Endothelial cell of umbilical vein (primary cell): ENCODE data around the gene DUSP10. TPM values are rescaled to one million over a fixed set of nuclear protein-coding genes. Genes with fewer than 3 reads are reported as not detected.

Experiments
- BruUV-seq: library from RNA; stranded (reverse); fragments of 400-500 nt; replicated peaks from 2 replicates; lab custom pipeline; 2021; lab: Mats Ljungman, UMichigan
- CTCF ChIA-PET: fragments of 300-600, 350-600 bp; sonication (Branson Sonifier 250); formaldehyde crosslinking; loops from one replicate; lab custom pipeline; 2021; ENCODE audit warnings: antibody characterized with exemption, inconsistent platforms; lab: Charles Lee
- POLR2A ChIA-PET: fragments of 300-600, 350-600 bp; sonication (Branson Sonifier 250); formaldehyde crosslinking; loops from one replicate; lab custom pipeline; 2021; ENCODE audit warnings: antibody characterized with exemption, inconsistent platforms; lab: Charles Lee
- DNase-seq: peaks from one replicate; pipeline ENCODE4 v3.0.0-alpha.2; 2011; ENCODE audit warnings: low read depth, low spot score
- FAIRE-seq: peaks from 2 replicates; lab custom pipeline; 2011; peaks lifted over from hg19 to GRCh38; lab: Jason Lieb, UNC
- H2AFZ ChIP-seq: 2 replicates; pipeline ENCODE4 v1.6.0; 2012; ENCODE audit warnings: low read depth, low read length, control low read depth, inconsistent platforms
- H3K27ac ChIP-seq: 2 replicates; pipeline ENCODE4 v1.5.1; 2011; ENCODE audit warnings: low read depth, mild to moderate bottlenecking, control low read depth, low read length, moderate library complexity; ENCODE audit not compliant: insufficient read depth
- H3K27me3 ChIP-seq, 2 experiments: 2 replicates each; pipeline versions ENCODE4 v1.6.0 to v1.6.1; 2011; ENCODE audit warnings: low read length in 2 of 2, mixed read lengths in 1 of 2; ENCODE audit not compliant: control insufficient read depth in 2 of 2, insufficient read depth in 2 of 2
- H3K36me3 ChIP-seq, 2 experiments: 2 replicates in 1 of 2; 3 replicates in 1 of 2; pipeline ENCODE4 v1.5.1; 2011; ENCODE audit warnings: low read length in 2 of 2, mild to moderate bottlenecking in 1 of 2, moderate library complexity in 1 of 2; ENCODE audit not compliant: control insufficient read depth in 2 of 2, insufficient read depth in 2 of 2; ENCODE audit errors: extremely low read depth in 1 of 2
- H3K4me1 ChIP-seq: 3 replicates; pipeline ENCODE4 v1.5.1; 2011; ENCODE audit warnings: mild to moderate bottlenecking, low read length; ENCODE audit not compliant: control insufficient read depth, insufficient read depth; ENCODE audit errors: extremely low read depth
- H3K4me2 ChIP-seq: 2 replicates; pipeline ENCODE4 v1.6.1; 2011; ENCODE audit warnings: low read length, control low read depth, mixed read lengths; ENCODE audit not compliant: insufficient read depth
- H3K4me3 ChIP-seq, 3 experiments: fragments of 200-600 bp in 1 of 3; sonication (generic), shearing (Covaris generic) in 1 of 3; replicated peaks in 1 of 3; 2 replicates each; pipeline ENCODE4 v1.5.1; 2011 to 2016; ENCODE audit warnings: control low read depth in 3 of 3, low read length in 3 of 3, mild to moderate bottlenecking in 2 of 3, inconsistent platforms in 1 of 3, low read depth in 1 of 3, moderate library complexity in 1 of 3; ENCODE audit not compliant: insufficient read depth in 1 of 3
- H3K79me2 ChIP-seq: 2 replicates; pipeline ENCODE4 v1.6.0; 2012; ENCODE audit warnings: low read length, inconsistent platforms; ENCODE audit not compliant: control insufficient read depth, insufficient read depth
- H3K9ac ChIP-seq: replicated peaks from 2 replicates; pipeline ENCODE3; 2011; ENCODE audit warnings: low read length, control low read depth; ENCODE audit not compliant: insufficient read depth; ENCODE audit errors: extremely low read depth
- H3K9me1 ChIP-seq: replicated peaks from 3 replicates; pipeline ENCODE4 v1.6.0; 2011; ENCODE audit warnings: mild to moderate bottlenecking, low read length; ENCODE audit not compliant: control insufficient read depth, insufficient read depth; ENCODE audit errors: extremely low read depth
- H3K9me3 ChIP-seq: replicated peaks from 2 replicates; pipeline ENCODE4 v1.5.1; 2012; ENCODE audit warnings: low read length, inconsistent platforms; ENCODE audit not compliant: control insufficient read depth, insufficient read depth
- H4K20me1 ChIP-seq: replicated peaks from 2 replicates; pipeline ENCODE3; 2011; ENCODE audit warnings: mild to moderate bottlenecking, low read length; ENCODE audit not compliant: control insufficient read depth, insufficient read depth; ENCODE audit errors: extremely low read depth
- EZH2 ChIP-seq: IDR thresholded peaks from 2 replicates; pipeline ENCODE4 v1.6.1; 2012; ENCODE audit warnings: borderline replicate concordance, low read depth, mild to moderate bottlenecking, moderate library complexity, low read length, inconsistent platforms; ENCODE audit not compliant: severe bottlenecking
- FOS ChIP-seq: IDR thresholded peaks from 2 replicates; pipeline ENCODE4 v1.6.1; 2011; ENCODE audit warnings: mild to moderate bottlenecking, low read length, moderate library complexity, borderline replicate concordance; ENCODE audit not compliant: insufficient read depth
- GATA2 ChIP-seq: IDR thresholded peaks from 2 replicates; pipeline ENCODE4 v1.7.0; 2011; ENCODE audit warnings: low read depth, mild to moderate bottlenecking, moderate library complexity, mixed read lengths, low read length; ENCODE audit not compliant: insufficient read length, insufficient read depth
- JUN ChIP-seq: IDR thresholded peaks from 2 replicates; pipeline ENCODE4 v1.6.1; 2011; ENCODE audit warnings: borderline replicate concordance, low read depth; ENCODE audit not compliant: insufficient read length, insufficient read depth
- MYC ChIP-seq: IDR thresholded peaks from one replicate; pipeline ENCODE4 v1.6.1; 2011; ENCODE audit warnings: mild to moderate bottlenecking, low read depth, low read length
- POLR2A ChIP-seq: IDR thresholded peaks from 2 replicates; pipeline ENCODE4 v1.6.1; 2012; ENCODE audit warnings: low read depth, mild to moderate bottlenecking, control low read depth, low read length
- POLR2AphosphoS5 ChIP-seq: IDR thresholded peaks from 2 replicates; pipeline ENCODE4 v1.6.1; 2012; ENCODE audit warnings: low read depth, mild to moderate bottlenecking, control low read depth, low read length, moderate library complexity; ENCODE audit not compliant: insufficient read depth
- dilution Hi-C: fragments of 300-500 bp; cut with MboI; formaldehyde crosslinking; loops from one replicate; pipeline ENCODE4 v1.15.0; 2019; ENCODE audit warnings: low sequenced_read_pairs; ENCODE audit not compliant: extremely low pct_ligation_motif_present
- intact Hi-C: fragments of 100-400 bp; cut with micrococcal nuclease; formaldehyde crosslinking; loops from one replicate; pipeline ENCODE4 v1.10.0; 2022
- polyA plus RNA-seq, 4 experiments: library from polyadenylated mRNA; depleted of rRNA in 3 of 4; stranded (reverse) in 3 of 4; unstranded in 1 of 4; fragments of >200 nt; gene quantifications; 2 replicates each; pipeline versions ENCODE4 v1.2.1 to v1.2.3, GENCODE V29; 2011 to 2012; ENCODE audit warnings: missing spikeins in 1 of 4
- total RNA-seq: library from RNA; stranded (reverse); gene quantifications from 2 replicates; pipeline ENCODE4 v1.2.3, GENCODE V29; 2021
- TF ChIP-seq, protein P1 (sequence below), 2 donors: IDR thresholded peaks; 1 replicate in 1 of 2; 2 replicates in 1 of 2; pipeline ENCODE4 v1.5.1; 2011; ENCODE audit warnings: low read length in 2 of 2, mild to moderate bottlenecking in 2 of 2, moderate library complexity in 2 of 2, control low read depth in 1 of 2, inconsistent platforms in 1 of 2, low read depth in 1 of 2; ENCODE audit not compliant: insufficient read depth in 1 of 2; ENCODE audit errors: extremely low read depth in 1 of 2
- TF ChIP-seq, protein P2 (sequence below): IDR thresholded peaks from 2 replicates; pipeline ENCODE4 v1.6.1; 2011; ENCODE audit not compliant: insufficient read depth, insufficient read length

DUSP10 gene
- total and polyA plus RNA-seq, 2 donors (not counting 3 experiments of a cell fraction or from before 2014, with no cell fraction given): 1.6 to 1.9 TPM

DNA sequence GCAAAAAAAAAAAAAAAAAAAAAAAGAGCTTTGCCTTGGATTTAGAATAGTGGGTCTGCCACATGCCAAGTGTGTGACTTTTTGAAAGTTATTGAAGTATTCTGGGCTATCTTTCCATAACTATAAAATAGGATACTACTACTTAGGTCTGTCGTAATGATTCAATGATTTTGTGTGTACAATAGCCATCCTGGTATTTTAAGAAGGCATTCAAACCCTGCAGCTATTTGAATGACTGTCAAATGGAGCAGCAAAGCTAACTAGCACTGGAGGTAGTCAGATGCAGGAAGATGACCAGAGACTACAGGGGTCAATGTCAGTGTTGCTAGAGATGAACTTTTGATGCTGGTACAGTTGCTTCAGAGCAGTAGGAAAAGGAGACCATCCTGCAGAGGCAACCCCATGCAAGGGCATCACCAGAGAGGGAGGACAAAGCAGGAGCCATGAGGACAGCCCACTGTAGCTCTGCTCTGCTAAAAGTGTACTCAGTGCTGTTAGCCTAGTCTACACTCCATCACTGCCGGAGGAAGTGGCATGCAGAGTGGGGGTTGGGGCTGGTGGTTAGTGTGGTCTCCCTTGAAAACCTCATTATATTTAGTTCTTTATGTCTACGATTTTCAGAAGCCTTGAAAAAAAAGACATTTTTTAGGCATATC, 29.0 kb downstream of the DUSP10 start:
- Histone ChIP-seq H3K36me3 (no peaks in the 10 kb centered on the region), H2AFZ (no peak overlapping the region), H3K27ac (no peak overlapping the region), H3K9me3 (no peaks in the 10 kb centered on the region), H3K9me1 (no peaks in the 10 kb centered on the region), H3K9ac (no peak overlapping the region), H3K4me2 (no peak overlapping the region), H3K27me3 (peaks cover 0 to 1% of the 10 kb centered on the region in 2 experiments), H4K20me1 (no peaks in the 10 kb centered on the region), H3K4me1 (no peaks in the 10 kb centered on the region), H3K4me3 (no peak overlapping the region), H3K79me2 (no peaks in the 10 kb centered on the region)
- TF ChIP-seq MYC (no peak), GATA2 (no peak), POLR2A (no peak), POLR2AphosphoS5 (no peak), EZH2 (no peak), JUN (no peak), FOS (no peak)
- TF ChIP-seq, protein P1, sequence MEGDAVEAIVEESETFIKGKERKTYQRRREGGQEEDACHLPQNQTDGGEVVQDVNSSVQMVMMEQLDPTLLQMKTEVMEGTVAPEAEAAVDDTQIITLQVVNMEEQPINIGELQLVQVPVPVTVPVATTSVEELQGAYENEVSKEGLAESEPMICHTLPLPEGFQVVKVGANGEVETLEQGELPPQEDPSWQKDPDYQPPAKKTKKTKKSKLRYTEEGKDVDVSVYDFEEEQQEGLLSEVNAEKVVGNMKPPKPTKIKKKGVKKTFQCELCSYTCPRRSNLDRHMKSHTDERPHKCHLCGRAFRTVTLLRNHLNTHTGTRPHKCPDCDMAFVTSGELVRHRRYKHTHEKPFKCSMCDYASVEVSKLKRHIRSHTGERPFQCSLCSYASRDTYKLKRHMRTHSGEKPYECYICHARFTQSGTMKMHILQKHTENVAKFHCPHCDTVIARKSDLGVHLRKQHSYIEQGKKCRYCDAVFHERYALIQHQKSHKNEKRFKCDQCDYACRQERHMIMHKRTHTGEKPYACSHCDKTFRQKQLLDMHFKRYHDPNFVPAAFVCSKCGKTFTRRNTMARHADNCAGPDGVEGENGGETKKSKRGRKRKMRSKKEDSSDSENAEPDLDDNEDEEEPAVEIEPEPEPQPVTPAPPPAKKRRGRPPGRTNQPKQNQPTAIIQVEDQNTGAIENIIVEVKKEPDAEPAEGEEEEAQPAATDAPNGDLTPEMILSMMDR (IDR thresholded peaks at IDR 0.05; ENCODE audit: extremely low read depth in 1 of 2, insufficient read depth in 1 of 2, low read depth in 1 of 2, low read length in 2 of 2): no peak
- TF ChIP-seq, protein P2, sequence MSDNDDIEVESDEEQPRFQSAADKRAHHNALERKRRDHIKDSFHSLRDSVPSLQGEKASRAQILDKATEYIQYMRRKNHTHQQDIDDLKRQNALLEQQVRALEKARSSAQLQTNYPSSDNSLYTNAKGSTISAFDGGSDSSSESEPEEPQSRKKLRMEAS: no peak
- POLR2A ChIA-PET: no interaction called here
- intact Hi-C loops: no loop called here
- no peak for DNase-seq
- dilution Hi-C loops: no loop called here
- no TSS peak for BruUV-seq
- FAIRE-seq: no peak
- CTCF ChIA-PET: no interaction called here
